ENCODE measurements around the gene STK24.

Gene STK24

GRCh38 chr13:98427331-98427995 lies 149.4 kb downstream of the STK24 start:
- FAIRE-seq = no peak
- no peak for TF ChIP-seq CTCF (IDR thresholded peaks at IDR 0.05; ENCODE audit: insufficient read depth, missing control alignments)
- DNase-seq (ENCODE audit: insufficient read length, low spot score) = no peak

DNA sequence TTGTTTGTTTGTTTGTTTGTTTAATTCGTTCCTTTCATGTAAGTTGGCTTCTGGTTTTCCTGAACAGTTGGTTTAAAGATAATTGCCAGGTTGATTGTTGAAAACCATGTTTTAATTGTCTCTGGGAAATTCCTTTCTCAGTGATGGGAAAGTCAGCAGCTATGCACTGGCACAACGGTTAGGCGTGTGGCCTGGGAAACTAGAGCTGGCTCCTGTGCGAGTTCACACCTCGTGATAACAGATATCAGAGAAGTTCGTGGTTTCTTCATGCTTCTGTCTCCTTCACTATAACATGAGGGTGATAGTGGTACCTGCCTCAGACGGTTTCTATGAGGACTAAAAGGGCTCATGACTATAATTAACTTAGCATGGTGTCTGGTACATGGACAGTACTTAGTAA lies 153.5 kb downstream of the STK24 start:
- TF ChIP-seq CTCF (IDR thresholded peaks at IDR 0.05; ENCODE audit: insufficient read depth, missing control alignments) = no peak
- FAIRE-seq = no peak
- DNase-seq (ENCODE audit: insufficient read length, low spot score) = no peak

- no peak for FAIRE-seq
- no peak for TF ChIP-seq CTCF (IDR thresholded peaks at IDR 0.05; ENCODE audit: insufficient read depth, missing control alignments)
- no peak for DNase-seq (ENCODE audit: insufficient read length, low spot score)
Observed at GRCh38 chr13:98422046-98422445, 154.9 kb downstream of the STK24 start.

GRCh38 chr13:98420554-98421175 lies 156.2 kb downstream of the STK24 start:
- TF ChIP-seq CTCF (IDR thresholded peaks at IDR 0.05; ENCODE audit: insufficient read depth, missing control alignments) = no peak
- no peak for FAIRE-seq
- DNase-seq (ENCODE audit: insufficient read length, low spot score) = no peak

GRCh38 chr13:98419786-98420553 lies 156.9 kb downstream of the STK24 start:
- TF ChIP-seq CTCF (IDR thresholded peaks at IDR 0.05; ENCODE audit: insufficient read depth, missing control alignments) = no peak
- no peak for FAIRE-seq

DNA sequence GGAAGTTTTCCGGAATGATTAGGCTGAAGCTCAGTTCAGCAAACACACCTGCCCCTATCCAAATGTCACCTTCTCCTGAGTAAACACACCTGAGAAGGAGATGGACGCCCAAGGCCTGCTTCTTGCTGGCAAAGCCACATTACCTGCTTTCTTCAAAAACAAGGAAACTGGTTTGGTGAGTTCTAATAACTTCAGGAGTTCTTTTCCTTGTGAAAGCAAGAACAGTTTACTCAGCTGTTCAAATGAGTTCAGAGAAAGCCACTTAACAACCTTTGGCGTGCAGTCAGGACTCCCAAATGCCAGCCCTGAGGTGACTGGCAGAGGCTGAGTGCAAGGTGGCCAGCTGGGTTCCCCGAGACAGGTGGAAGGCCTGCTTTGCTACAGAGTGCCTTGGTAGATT lies 160.5 kb downstream of the STK24 start:
- TF ChIP-seq CTCF (IDR thresholded peaks at IDR 0.05; ENCODE audit: insufficient read depth, missing control alignments) = no peak
- FAIRE-seq (no peak), DNase-seq (ENCODE audit: insufficient read length, low spot score) (no peak)

More at GRCh38 chr13:98419786-98420553, 156.9 kb downstream of the STK24 start:
- no peak for DNase-seq (ENCODE audit: insufficient read length, low spot score)

Data from D721Med (cell line).